ENCODE results near the gene ELFN1. TPM values are rescaled to one million over a fixed set of nuclear protein-coding genes. Genes with fewer than 3 reads are reported as not detected.
A peak's percentile ranks its signal among the peaks of the same experiment; 100 is the strongest.

Gene ELFN1
- total and polyA plus RNA-seq, 9 of the 15 experiments (the other 6 are each of a cell fraction or from before 2014, with no cell fraction given) = 0.04 to 0.64 (median 0.18) TPM; not detected in 2

- TF ChIP-seq ZNF280A (IDR thresholded peaks at IDR 0.05; ENCODE audit: low read depth, partially characterized antibody) (no peak), ZNF551 (CRISPR knock-in tag; IDR thresholded peaks at IDR 0.05) (no peak), FOXJ3 (CRISPR knock-in tag; IDR thresholded peaks at IDR 0.05) (no peak), NFXL1 (CRISPR knock-in tag; IDR thresholded peaks at IDR 0.05) (no peak), SRSF1 (IDR thresholded peaks at IDR 0.05; ENCODE audit: low read depth, low read length) (no peak), ZSCAN32 (CRISPR knock-in tag; IDR thresholded peaks at IDR 0.05) (no peak), ARNT (IDR thresholded peaks at IDR 0.05) (no peak), ZNF253 (CRISPR knock-in tag; conservative IDR thresholded peaks at IDR 0.05) (no peak), TSHZ1 (CRISPR knock-in tag; IDR thresholded peaks at IDR 0.05) (no peak), PREB (CRISPR knock-in tag; IDR thresholded peaks at IDR 0.05) (no peak), U2AF1 (optimal IDR thresholded peaks at IDR 0.05; ENCODE audit: low read depth, low read length) (no peak), ZBED1 (IDR thresholded peaks at IDR 0.05) (no peak), TCF3 (CRISPR knock-in tag; IDR thresholded peaks at IDR 0.05) (peak; percentile 5; the same call in 1 of the 2 replicates), ZNF592 (IDR thresholded peaks at IDR 0.05) (peak; percentile 81), ELK3 (CRISPR knock-in tag; IDR thresholded peaks at IDR 0.05) (no peak), TCF15 (CRISPR knock-in tag; IDR thresholded peaks at IDR 0.05) (no peak)
Measured at GRCh38 chr7:1741751-1742554, 71.9 kb downstream of the ELFN1 start (continued).
